Endothelial cell (in vitro differentiated cells): ENCODE data around the gene TLNRD1. TPM values are rescaled to one million over a fixed set of nuclear protein-coding genes. Genes with fewer than 3 reads are reported as not detected.

Source experiments
- DNase-seq: peaks from one replicate; pipeline ENCODE4 v3.0.0; 2021; ENCODE audit warnings: low spot score
- H3K27ac Mint-ChIP-seq: one replicate; pipeline ENCODE4 v1.8.0; 2021; ENCODE audit warnings: mixed read lengths, inconsistent platforms; ENCODE audit not compliant: unreplicated experiment
- H3K27me3 Mint-ChIP-seq: one replicate; pipeline ENCODE4 v1.8.0; 2021; ENCODE audit warnings: mild to moderate bottlenecking, moderate library complexity, mixed read lengths, inconsistent platforms; ENCODE audit not compliant: unreplicated experiment
- H3K36me3 Mint-ChIP-seq: one replicate; pipeline ENCODE4 v1.8.0; 2021; ENCODE audit warnings: mild to moderate bottlenecking, low read depth, mixed read lengths, inconsistent platforms; ENCODE audit not compliant: unreplicated experiment
- H3K4me1 Mint-ChIP-seq: one replicate; pipeline ENCODE4 v1.8.0; 2021; ENCODE audit warnings: mild to moderate bottlenecking, mixed read lengths, inconsistent platforms; ENCODE audit not compliant: unreplicated experiment
- H3K4me3 Mint-ChIP-seq: one replicate; pipeline ENCODE4 v1.8.0; 2021; ENCODE audit warnings: mild to moderate bottlenecking, mixed read lengths, inconsistent platforms; ENCODE audit not compliant: unreplicated experiment
- H3K9me3 Mint-ChIP-seq: one replicate; pipeline ENCODE4 v1.8.0; 2021; ENCODE audit warnings: mixed read lengths, inconsistent platforms; ENCODE audit not compliant: unreplicated experiment
- CTCF ChIP-seq: fragments of 200-600 bp; sonication (generic); IDR thresholded peaks from one replicate; pipeline ENCODE4 v1.5.0; 2021; ENCODE audit warnings: antibody characterized with exemption; ENCODE audit not compliant: unreplicated experiment
- total RNA-seq: library from RNA; stranded (reverse); fragmentation: NEBNext Ultra II Directional; extraction: Animal tissue kit (Norgen Biotek cat#: 25700); gene quantifications from one replicate; pipeline ENCODE4 v1.2.1, GENCODE V29; 2021; ENCODE audit not compliant: unreplicated experiment

Gene TLNRD1
- total RNA-seq, 1 donor from 2014 or later: 86.0 TPM

- peaks cover 47% of the 10 kb centered on the region for H3K4me1 Mint-ChIP-seq
These were observed 30.5 kb downstream of the TLNRD1 start for GRCh38 chr15:81031203-81031602.

GRCh38 chr15:81032355-81032754, 31.6 kb downstream of the TLNRD1 start:
- peaks cover 36% of the 10 kb centered on the region for H3K4me1 Mint-ChIP-seq
- H3K9me3 Mint-ChIP-seq: no peaks in the 10 kb centered on the region
- peaks cover 7% of the 10 kb centered on the region for H3K36me3 Mint-ChIP-seq
- DNase-seq: no peak
- no peak overlapping the region for H3K27ac Mint-ChIP-seq
- H3K4me3 Mint-ChIP-seq: no peak overlapping the region
- H3K27me3 Mint-ChIP-seq: no peaks in the 10 kb centered on the region
- no peak for TF ChIP-seq CTCF

More at GRCh38 chr15:81031203-81031602, 30.5 kb downstream of the TLNRD1 start:
- Mint-ChIP-seq H3K27me3 (no peaks in the 10 kb centered on the region), H3K36me3 (peaks cover 7% of the 10 kb centered on the region), H3K9me3 (no peaks in the 10 kb centered on the region), H3K27ac (no peak overlapping the region), H3K4me3 (no peak overlapping the region)
- TF ChIP-seq CTCF: no peak
- no peak for DNase-seq

GRCh38 chr15:81032818-81033217, 32.1 kb downstream of the TLNRD1 start:
- Mint-ChIP-seq H3K27ac (peak overlapping the region; percentile 96), H3K36me3 (peaks cover 7% of the 10 kb centered on the region), H3K27me3 (no peaks in the 10 kb centered on the region), H3K9me3 (no peaks in the 10 kb centered on the region), H3K4me3 (no peak overlapping the region), H3K4me1 (peaks cover 35% of the 10 kb centered on the region)
- no peak for TF ChIP-seq CTCF
- no peak for DNase-seq

GRCh38 chr15:81033508-81033907, 32.8 kb downstream of the TLNRD1 start:
- Mint-ChIP-seq H3K27me3 (no peaks in the 10 kb centered on the region), H3K36me3 (peaks cover 7% of the 10 kb centered on the region), H3K4me3 (no peak overlapping the region), H3K9me3 (no peaks in the 10 kb centered on the region), H3K4me1 (peaks cover 39% of the 10 kb centered on the region), H3K27ac (peak overlapping the region; percentile 96)
- no peak for TF ChIP-seq CTCF
- no peak for DNase-seq

- H3K36me3 Mint-ChIP-seq: no peaks in the 10 kb centered on the region
- peaks cover 5% of the 10 kb centered on the region for H3K27me3 Mint-ChIP-seq
- no peak overlapping the region for H3K4me3 Mint-ChIP-seq
- TF ChIP-seq CTCF: no peak
- no peak for DNase-seq
- no peak overlapping the region for H3K27ac Mint-ChIP-seq
- peaks cover 33% of the 10 kb centered on the region for H3K4me1 Mint-ChIP-seq
- H3K9me3 Mint-ChIP-seq: no peaks in the 10 kb centered on the region
These were observed 37.4 kb downstream of the TLNRD1 start for GRCh38 chr15:81037952-81038743.
